Measurements from ENCODE around the gene TTLL7.

TTLL7 gene

GRCh38 chr1:83816836-83817235, 182.1 kb downstream of the TTLL7 start:
- no peak for DNase-seq (ENCODE audit: low read depth in 2 of 2)

- no peak for DNase-seq (ENCODE audit: low read depth in 2 of 2)
Observed at GRCh38 chr1:83815330-83815729, 183.6 kb downstream of the TTLL7 start.
